Erythroblast (primary cell): Measurements from ENCODE around the gene DPP7.

Experiments
- GATA1 ChIP-seq: IDR thresholded peaks from 2 replicates; pipeline ENCODE4 v1.6.1; 2011; ENCODE audit warnings: low read depth, mild to moderate bottlenecking, control low read depth, low read length, moderate library complexity
- POLR2A ChIP-seq: IDR thresholded peaks from 2 replicates; pipeline ENCODE4 v1.6.1; 2011; ENCODE audit warnings: mild to moderate bottlenecking, low read length

- no peak for TF ChIP-seq POLR2A
- TF ChIP-seq GATA1, result no peak
Measured at GRCh38 chr9:137087409-137087925, 27.1 kb downstream of the DPP7 start.
